Stimulated activated effector memory CD8-positive, alpha-beta T cell treated with anti-CD3 and anti-CD28 coated beads, Interleukin-12 subunit alpha, Interleukin-12 subunit beta, amount 100 ng/mL, for 72 hours (primary cell): ENCODE measurements around the gene ARSG.
A peak's percentile ranks its signal among the peaks of the same experiment; 100 is the strongest.

Experiments
- ATAC-seq: fragments of 150-1000 bp; cut with Tn5 transposase; 2 replicates; pipeline ENCODE4 v1.10.0; 2021
- DNase-seq, 2 donors: peaks; one replicate each; pipeline ENCODE4 v3.0.0; 2021 to 2022; ENCODE audit warnings: low spot score in 2 of 2
- H3K27ac Mint-ChIP-seq: one replicate; pipeline ENCODE4 v1.8.0; 2022; ENCODE audit warnings: mild to moderate bottlenecking, mixed read lengths
- H3K36me3 Mint-ChIP-seq: one replicate; pipeline ENCODE4 v1.8.0; 2022; ENCODE audit warnings: mild to moderate bottlenecking, mixed read lengths
- H3K4me1 Mint-ChIP-seq: one replicate; pipeline ENCODE4 v1.8.0; 2022; ENCODE audit warnings: mixed read lengths
- H3K4me3 Mint-ChIP-seq: one replicate; pipeline ENCODE4 v1.8.0; 2022; ENCODE audit warnings: mild to moderate bottlenecking, mixed read lengths
- H3K9me3 Mint-ChIP-seq: one replicate; pipeline ENCODE4 v1.8.0; 2022; ENCODE audit warnings: mixed read lengths

The ARSG gene

GRCh38 chr17:68418876-68419275 lies 127.6 kb downstream of the ARSG start:
- no peak for DNase-seq
- Mint-ChIP-seq H3K36me3 (peaks cover 22% of the 10 kb centered on the region), H3K4me1 (peaks cover 19% of the 10 kb centered on the region), H3K9me3 (peaks cover 4% of the 10 kb centered on the region), H3K4me3 (no peak overlapping the region), H3K27ac (no peak overlapping the region)
- no peak for ATAC-seq

GRCh38 chr17:68420065-68420464 lies 128.8 kb downstream of the ARSG start:
- H3K9me3 Mint-ChIP-seq = peaks cover 4% of the 10 kb centered on the region
- no peak overlapping the region for H3K27ac Mint-ChIP-seq
- ATAC-seq (no peak), DNase-seq (no peak)
- H3K4me1 Mint-ChIP-seq = peaks cover 7% of the 10 kb centered on the region
- H3K4me3 Mint-ChIP-seq = no peak overlapping the region
- peaks cover 24% of the 10 kb centered on the region for H3K36me3 Mint-ChIP-seq

- Mint-ChIP-seq H3K9me3 (no peaks in the 10 kb centered on the region), H3K4me3 (no peak overlapping the region), H3K36me3 (peaks cover 28% of the 10 kb centered on the region), H3K27ac (no peak overlapping the region), H3K4me1 (no peaks in the 10 kb centered on the region)
- DNase-seq = no peak
- no peak for ATAC-seq
Measured at GRCh38 chr17:68421486-68421885, 130.2 kb downstream of the ARSG start.

- Mint-ChIP-seq H3K9me3 (no peaks in the 10 kb centered on the region), H3K4me1 (no peaks in the 10 kb centered on the region), H3K4me3 (no peak overlapping the region), H3K36me3 (peaks cover 34% of the 10 kb centered on the region), H3K27ac (no peak overlapping the region)
- ATAC-seq (no peak), DNase-seq (no peak)
Measured at GRCh38 chr17:68422821-68423220, 131.5 kb downstream of the ARSG start.

- no peak for DNase-seq
- no peak overlapping the region for H3K27ac Mint-ChIP-seq
- H3K36me3 Mint-ChIP-seq = peaks cover 38% of the 10 kb centered on the region
- ATAC-seq = no peak
- H3K9me3 Mint-ChIP-seq = no peaks in the 10 kb centered on the region
- H3K4me1 Mint-ChIP-seq = no peaks in the 10 kb centered on the region
- H3K4me3 Mint-ChIP-seq = no peak overlapping the region
Measured at GRCh38 chr17:68423251-68423650, 132.0 kb downstream of the ARSG start.

- DNase-seq (no peak), ATAC-seq (no peak)
- no peaks in the 10 kb centered on the region for H3K4me1 Mint-ChIP-seq
- peaks cover 48% of the 10 kb centered on the region for H3K36me3 Mint-ChIP-seq
- no peak overlapping the region for H3K27ac Mint-ChIP-seq
- no peak overlapping the region for H3K4me3 Mint-ChIP-seq
- no peaks in the 10 kb centered on the region for H3K9me3 Mint-ChIP-seq
Measured at GRCh38 chr17:68424203-68424602, 132.9 kb downstream of the ARSG start.

GRCh38 chr17:68424861-68425260 lies 133.6 kb downstream of the ARSG start:
- DNase-seq = no peak
- H3K9me3 Mint-ChIP-seq = no peaks in the 10 kb centered on the region
- no peak overlapping the region for H3K4me3 Mint-ChIP-seq
- peaks cover 50% of the 10 kb centered on the region for H3K36me3 Mint-ChIP-seq
- H3K4me1 Mint-ChIP-seq = no peaks in the 10 kb centered on the region
- no peak overlapping the region for H3K27ac Mint-ChIP-seq
- ATAC-seq = no peak

- Mint-ChIP-seq H3K4me3 (no peak overlapping the region), H3K4me1 (peaks cover 1% of the 10 kb centered on the region), H3K27ac (peak overlapping the region; percentile 17), H3K9me3 (no peaks in the 10 kb centered on the region), H3K36me3 (peaks cover 46% of the 10 kb centered on the region)
- DNase-seq = no peak
- no peak for ATAC-seq
Measured at GRCh38 chr17:68425979-68426378, 134.7 kb downstream of the ARSG start.

- H3K36me3 Mint-ChIP-seq = peaks cover 56% of the 10 kb centered on the region
- H3K4me3 Mint-ChIP-seq = no peak overlapping the region
- peak overlapping the region; percentile 20 for H3K27ac Mint-ChIP-seq
Measured at GRCh38 chr17:68427575-68427974, 136.3 kb downstream of the ARSG start.

GRCh38 chr17:68428498-68429172 lies 137.3 kb downstream of the ARSG start:
- H3K4me1 Mint-ChIP-seq = peaks cover 19% of the 10 kb centered on the region
- ATAC-seq (no peak), DNase-seq (peak in 1 of 2 donors; percentile 43)
- no peak overlapping the region for H3K27ac Mint-ChIP-seq
- peaks cover 67% of the 10 kb centered on the region for H3K36me3 Mint-ChIP-seq
- H3K9me3 Mint-ChIP-seq = no peaks in the 10 kb centered on the region
- no peak overlapping the region for H3K4me3 Mint-ChIP-seq

More at GRCh38 chr17:68427575-68427974, 136.3 kb downstream of the ARSG start:
- H3K4me1 Mint-ChIP-seq = peaks cover 15% of the 10 kb centered on the region
- H3K9me3 Mint-ChIP-seq = no peaks in the 10 kb centered on the region
- ATAC-seq = no peak
- no peak for DNase-seq

- Mint-ChIP-seq H3K4me3 (no peak overlapping the region), H3K36me3 (peaks cover 78% of the 10 kb centered on the region), H3K27ac (no peak overlapping the region), H3K4me1 (peaks cover 19% of the 10 kb centered on the region), H3K9me3 (no peaks in the 10 kb centered on the region)
- DNase-seq = no peak
- ATAC-seq = no peak
Measured at GRCh38 chr17:68429881-68430280, 138.6 kb downstream of the ARSG start.

- Mint-ChIP-seq H3K4me1 (peaks cover 25% of the 10 kb centered on the region), H3K36me3 (peaks cover 82% of the 10 kb centered on the region), H3K4me3 (no peak overlapping the region), H3K9me3 (no peaks in the 10 kb centered on the region), H3K27ac (peak overlapping the region; percentile 36)
- DNase-seq = no peak
- no peak for ATAC-seq
Measured at GRCh38 chr17:68431045-68431608, 139.8 kb downstream of the ARSG start.

GRCh38 chr17:68431661-68432071 lies 140.4 kb downstream of the ARSG start:
- DNase-seq = peak in 1 of 2 donors; percentile 49
- peaks cover 30% of the 10 kb centered on the region for H3K4me1 Mint-ChIP-seq
- H3K36me3 Mint-ChIP-seq = peaks cover 86% of the 10 kb centered on the region
- H3K27ac Mint-ChIP-seq = peak overlapping the region; percentile 36
- ATAC-seq = no peak
- no peaks in the 10 kb centered on the region for H3K9me3 Mint-ChIP-seq
- no peak overlapping the region for H3K4me3 Mint-ChIP-seq

GRCh38 chr17:68432086-68432864 lies 141.0 kb downstream of the ARSG start:
- no peak overlapping the region for H3K4me3 Mint-ChIP-seq
- peaks cover 86% of the 10 kb centered on the region for H3K36me3 Mint-ChIP-seq
- no peak overlapping the region for H3K27ac Mint-ChIP-seq
- DNase-seq = no peak
- no peak for ATAC-seq
- H3K9me3 Mint-ChIP-seq = no peaks in the 10 kb centered on the region
- H3K4me1 Mint-ChIP-seq = peaks cover 36% of the 10 kb centered on the region

- H3K4me1 Mint-ChIP-seq = peaks cover 46% of the 10 kb centered on the region
- no peaks in the 10 kb centered on the region for H3K9me3 Mint-ChIP-seq
- H3K36me3 Mint-ChIP-seq = peaks cover 76% of the 10 kb centered on the region
- DNase-seq = no peak
- no peak for ATAC-seq
- H3K4me3 Mint-ChIP-seq = no peak overlapping the region
- peak overlapping the region; percentile 60 for H3K27ac Mint-ChIP-seq
Measured at GRCh38 chr17:68433211-68433610, 141.9 kb downstream of the ARSG start.
